NCI-H2227 (cell line): ENCODE data around the gene DHDH.
"Not testable (repeated sequence)": the region's sequence is repeated elsewhere in the genome, so short reads cannot be mapped to it uniquely, and the experiment has no call there.

ENCODE experiments used
- DNase-seq: peaks from one replicate; lab custom pipeline; 2025; ENCODE audit not compliant: unreplicated experiment; lab: John Stamatoyannopoulos, UW

DHDH gene

GRCh38 chr19:48914181-48914580, 19.3 kb upstream of the DHDH start:
- no peak for DNase-seq

- DNase-seq = no peak
Measured at GRCh38 chr19:48915757-48916156, 17.7 kb upstream of the DHDH start.

GRCh38 chr19:48918071-48918470, 15.4 kb upstream of the DHDH start:
- no peak for DNase-seq

- peak; percentile 11 for DNase-seq
Measured at GRCh38 chr19:48918801-48919247, 14.7 kb upstream of the DHDH start.

DNA sequence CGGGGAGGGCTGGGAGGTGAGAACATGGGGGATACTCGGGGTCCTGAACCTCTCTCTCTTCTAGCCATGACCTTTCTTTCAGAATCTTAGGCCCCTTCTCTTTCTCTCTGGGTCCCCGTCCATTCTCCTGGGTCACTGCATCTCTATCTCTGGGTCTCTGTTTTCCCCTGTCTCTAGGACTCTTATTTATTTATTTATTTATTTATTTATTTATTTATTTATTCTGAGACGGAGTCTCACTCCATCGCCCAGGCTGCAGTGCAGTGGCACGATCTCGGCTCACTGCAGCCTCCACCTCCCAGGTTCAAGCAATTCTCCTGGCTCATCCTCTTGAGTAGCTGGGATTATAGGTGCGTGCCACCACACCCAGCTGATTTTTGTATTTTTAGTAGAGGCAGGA, 14.2 kb upstream of the DHDH start:
- not testable (repeated sequence) for DNase-seq

GRCh38 chr19:48920949-48921348, 12.6 kb upstream of the DHDH start:
- DNase-seq = no peak

DNA sequence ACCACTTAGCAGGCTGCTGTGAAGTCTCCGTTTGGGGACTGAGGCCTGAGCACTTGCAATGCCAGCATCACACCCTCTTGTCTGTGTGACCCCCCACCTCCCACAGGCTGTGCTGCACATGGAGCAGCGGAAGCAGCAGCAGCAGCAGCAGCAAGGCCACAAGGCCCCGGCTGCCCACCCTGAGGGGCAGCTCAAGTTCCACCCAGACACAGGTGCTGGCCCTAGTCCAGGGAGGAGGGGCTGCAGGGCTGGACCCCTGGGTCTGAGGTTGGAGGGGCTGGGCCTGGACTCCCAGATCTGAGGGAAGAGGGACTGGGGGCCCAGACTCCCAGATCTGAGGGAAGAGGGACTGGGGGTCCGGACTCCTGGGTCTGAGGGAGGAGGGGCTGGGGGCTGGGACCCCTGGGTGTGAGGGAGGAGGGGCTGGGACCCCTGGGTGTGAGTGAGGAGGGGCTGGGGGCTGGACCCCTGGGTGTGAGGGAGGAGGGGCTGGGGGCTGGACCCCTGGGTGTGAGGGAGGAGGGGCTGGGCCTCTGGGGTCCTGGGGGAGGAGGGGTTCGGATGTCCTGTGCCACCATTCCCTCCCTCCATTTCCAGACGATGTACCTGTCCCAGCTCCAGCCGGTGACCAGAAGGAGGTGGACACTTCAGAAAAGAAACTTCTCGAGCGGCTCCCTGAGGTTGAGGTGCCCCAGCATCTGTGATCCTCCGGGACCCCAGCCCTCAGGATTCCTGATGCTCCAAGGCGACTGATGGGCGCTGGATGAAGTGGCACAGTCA, 11.6 kb upstream of the DHDH start:
- no peak for DNase-seq

GRCh38 chr19:48922548-48923490, 10.7 kb upstream of the DHDH start:
- DNase-seq = no peak

GRCh38 chr19:48925240-48925843, 8.2 kb upstream of the DHDH start:
- DNase-seq = no peak

- DNase-seq = not testable (repeated sequence)
Measured at GRCh38 chr19:48925890-48926289, 7.6 kb upstream of the DHDH start.

- DNase-seq = no peak
Measured at GRCh38 chr19:48926909-48927308, 6.6 kb upstream of the DHDH start.

DNA sequence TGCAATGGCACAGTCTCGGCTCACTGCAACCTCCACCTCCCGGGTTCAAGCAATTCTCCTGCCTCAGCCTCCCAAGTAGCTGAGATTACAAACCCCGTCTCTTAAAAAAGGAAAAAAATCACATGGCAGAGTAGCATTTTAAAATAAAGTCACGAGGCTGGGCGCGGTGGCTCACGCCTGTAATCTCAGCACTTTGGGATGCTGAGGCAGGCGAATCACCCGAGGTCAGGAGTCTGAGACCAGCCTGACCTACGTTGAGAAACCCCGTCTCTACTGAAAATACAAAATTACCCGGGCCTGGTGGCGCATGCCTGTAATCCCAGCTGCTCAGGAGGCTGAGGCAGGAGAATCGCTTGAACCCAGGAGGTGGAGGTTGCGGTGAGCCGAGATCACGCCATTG, 5.8 kb upstream of the DHDH start:
- not testable (repeated sequence) for DNase-seq

GRCh38 chr19:48928164-48929025, 5.1 kb upstream of the DHDH start:
- DNase-seq = no peak

- no peak for DNase-seq
Measured at GRCh38 chr19:48934837-48935236, 1.3 kb downstream of the DHDH start.

GRCh38 chr19:48935864-48936263, 2.4 kb downstream of the DHDH start:
- no peak for DNase-seq

DNA sequence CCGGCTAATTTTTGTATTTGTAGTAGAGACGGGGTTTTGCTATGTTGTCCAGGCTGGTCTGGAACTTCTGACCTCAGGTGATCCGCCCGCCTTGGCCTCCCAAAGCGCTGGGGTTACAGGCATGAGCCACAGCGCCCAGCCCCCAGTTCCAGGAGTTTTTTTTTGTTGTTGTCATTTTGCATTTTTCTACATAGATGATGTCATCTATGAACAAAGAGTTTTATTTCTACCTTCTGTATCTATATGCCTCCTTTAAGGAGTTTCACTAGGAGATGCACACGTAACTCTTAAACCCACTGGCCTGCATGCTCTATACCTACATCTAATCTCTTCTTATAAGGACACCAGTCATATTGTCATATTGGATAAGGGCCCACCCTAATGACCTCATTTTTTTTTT, 4.8 kb downstream of the DHDH start:
- DNase-seq = no peak

DNA sequence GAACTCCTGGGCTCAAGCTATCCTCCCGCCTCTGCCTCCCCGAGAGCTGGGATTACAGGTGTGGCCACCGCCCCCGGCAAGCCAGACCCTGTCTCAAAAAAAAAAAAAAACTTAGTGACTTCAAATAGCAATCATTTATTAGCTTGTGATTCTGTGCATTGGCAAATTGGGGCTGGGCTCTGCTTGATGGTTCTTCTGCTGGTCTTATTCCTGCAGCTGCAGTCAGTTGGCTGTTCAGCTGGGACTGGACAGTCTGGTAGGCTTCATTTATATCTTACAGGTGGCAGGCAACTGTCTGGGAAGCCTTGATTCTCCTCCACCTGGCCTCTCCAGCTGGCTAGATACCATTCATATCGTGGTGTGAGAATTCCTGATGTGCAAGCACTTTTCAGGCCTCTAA, 7.4 kb downstream of the DHDH start:
- DNase-seq = no peak

DNA sequence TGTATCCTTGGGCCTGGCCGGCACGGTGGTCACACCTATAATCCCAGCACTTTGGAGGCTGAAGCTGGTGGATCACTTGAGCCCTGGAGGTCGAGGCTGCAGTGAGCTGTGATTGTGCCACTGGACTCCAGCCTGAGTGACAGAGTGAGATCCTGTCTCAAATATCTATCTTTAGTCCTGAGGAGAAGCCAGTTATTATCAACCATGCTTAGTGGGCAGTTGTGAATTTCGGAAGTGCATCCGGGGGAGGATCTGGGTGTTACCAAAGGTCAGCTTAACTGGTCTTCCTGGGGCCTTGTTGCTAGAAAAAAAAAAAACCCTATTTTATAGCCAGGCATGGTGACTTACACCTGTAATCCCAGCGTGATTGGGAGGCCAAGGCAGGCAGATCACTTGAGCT, 9.6 kb downstream of the DHDH start:
- no peak for DNase-seq

- DNase-seq = no peak
Measured at GRCh38 chr19:48945415-48945814, 11.9 kb downstream of the DHDH start.

GRCh38 chr19:48945817-48946216, 12.3 kb downstream of the DHDH start:
- DNase-seq = no peak
